Uterus (tissue), 4 donors: ENCODE results near the gene SCAP. TPM values are rescaled to one million over a fixed set of nuclear protein-coding genes. Genes with fewer than 3 reads are reported as not detected.

Experiments used
- DNase-seq, 2 donors: peaks; one replicate each; pipeline ENCODE4 v3.0.0-alpha.2; 2019 to 2020
- H3K27ac ChIP-seq, 2 donors: fragments of 200-600 bp; sonication (generic); 1 replicate in 1 of 2; 2 replicates in 1 of 2; pipeline ENCODE4 v1.5.1; 2016 to 2018
- H3K27me3 ChIP-seq, 2 donors: fragments of 200-600 bp; sonication (generic); one replicate each; pipeline ENCODE4 v1.5.1; 2018 to 2019; ENCODE audit warnings: control low read depth in 1 of 2
- H3K36me3 ChIP-seq, 2 donors: fragments of 200-600 bp; sonication (generic); one replicate each; pipeline ENCODE4 v1.5.1; 2019; ENCODE audit warnings: control low read depth in 1 of 2
- H3K4me1 ChIP-seq, 2 donors: fragments of 200-600 bp; sonication (generic); one replicate each; pipeline ENCODE4 v1.5.1; 2018 to 2019; ENCODE audit warnings: control low read depth in 1 of 2
- H3K4me3 ChIP-seq, 2 donors: fragments of 200-600 bp; sonication (generic); 1 replicate in 1 of 2; 2 replicates in 1 of 2; pipeline ENCODE4 v1.5.1; 2018 to 2019; ENCODE audit warnings: mild to moderate bottlenecking in 1 of 2
- H3K9me3 ChIP-seq, 2 donors: fragments of 200-600 bp; sonication (generic); one replicate each; pipeline ENCODE4 v1.5.1; 2019; ENCODE audit warnings: control low read depth in 1 of 2
- POLR2A ChIP-seq, 2 donors: fragments of 450-650 bp; IDR thresholded peaks; one replicate each; pipeline ENCODE4 v1.6.1; 2016; ENCODE audit warnings: antibody characterized with exemption in 2 of 2, mild to moderate bottlenecking in 1 of 2, moderate library complexity in 1 of 2
- intact Hi-C: fragments of 100-400 bp; cut with DNase I; formaldehyde crosslinking; loops from one replicate; pipeline ENCODE4 v1.15.1; 2023; ENCODE audit warnings: low total_unique reads
- total RNA-seq, 4 donors: library from RNA; depleted of rRNA in 3 of 4; stranded (reverse); fragments of >200 nt in 3 of 4; gene quantifications; one replicate each; pipeline versions ENCODE4 v1.1.0 to v1.2.4, GENCODE V29; 2014 to 2023
- TF ChIP-seq, protein P1 (sequence below), 4 experiments: fragments of 200-600 bp in 2 of 4; fragments of 450-650 bp in 2 of 4; sonication (generic) in 2 of 4; IDR thresholded peaks; one replicate each; pipeline ENCODE4 v1.5.1; 2016 to 2019; ENCODE audit warnings: antibody characterized with exemption in 4 of 4, mild to moderate bottlenecking in 2 of 4, moderate library complexity in 1 of 4
- donor health status: DM: yes; HTN: yes; CAD: no.

The SCAP gene
- total RNA-seq, 4 donors from 2014 or later: 28.7 to 93.0 (median 48.3) TPM

- Histone ChIP-seq H3K27ac (no peak overlapping the region), H3K9me3 (no peaks in the 10 kb centered on the region), H3K4me3 (no peak overlapping the region), H3K4me1 (no peaks in the 10 kb centered on the region), H3K36me3 (no peaks in the 10 kb centered on the region), H3K27me3 (no peaks in the 10 kb centered on the region)
- DNase-seq: no peak
- intact Hi-C loops: no loop called here
- no peak for TF ChIP-seq POLR2A (IDR thresholded peaks at IDR 0.05)
- TF ChIP-seq, protein P1, sequence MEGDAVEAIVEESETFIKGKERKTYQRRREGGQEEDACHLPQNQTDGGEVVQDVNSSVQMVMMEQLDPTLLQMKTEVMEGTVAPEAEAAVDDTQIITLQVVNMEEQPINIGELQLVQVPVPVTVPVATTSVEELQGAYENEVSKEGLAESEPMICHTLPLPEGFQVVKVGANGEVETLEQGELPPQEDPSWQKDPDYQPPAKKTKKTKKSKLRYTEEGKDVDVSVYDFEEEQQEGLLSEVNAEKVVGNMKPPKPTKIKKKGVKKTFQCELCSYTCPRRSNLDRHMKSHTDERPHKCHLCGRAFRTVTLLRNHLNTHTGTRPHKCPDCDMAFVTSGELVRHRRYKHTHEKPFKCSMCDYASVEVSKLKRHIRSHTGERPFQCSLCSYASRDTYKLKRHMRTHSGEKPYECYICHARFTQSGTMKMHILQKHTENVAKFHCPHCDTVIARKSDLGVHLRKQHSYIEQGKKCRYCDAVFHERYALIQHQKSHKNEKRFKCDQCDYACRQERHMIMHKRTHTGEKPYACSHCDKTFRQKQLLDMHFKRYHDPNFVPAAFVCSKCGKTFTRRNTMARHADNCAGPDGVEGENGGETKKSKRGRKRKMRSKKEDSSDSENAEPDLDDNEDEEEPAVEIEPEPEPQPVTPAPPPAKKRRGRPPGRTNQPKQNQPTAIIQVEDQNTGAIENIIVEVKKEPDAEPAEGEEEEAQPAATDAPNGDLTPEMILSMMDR (IDR thresholded peaks at IDR 0.05): no peak
These were observed 52.1 kb downstream of the SCAP start for GRCh38 chr3:47423548-47424145.

DNA sequence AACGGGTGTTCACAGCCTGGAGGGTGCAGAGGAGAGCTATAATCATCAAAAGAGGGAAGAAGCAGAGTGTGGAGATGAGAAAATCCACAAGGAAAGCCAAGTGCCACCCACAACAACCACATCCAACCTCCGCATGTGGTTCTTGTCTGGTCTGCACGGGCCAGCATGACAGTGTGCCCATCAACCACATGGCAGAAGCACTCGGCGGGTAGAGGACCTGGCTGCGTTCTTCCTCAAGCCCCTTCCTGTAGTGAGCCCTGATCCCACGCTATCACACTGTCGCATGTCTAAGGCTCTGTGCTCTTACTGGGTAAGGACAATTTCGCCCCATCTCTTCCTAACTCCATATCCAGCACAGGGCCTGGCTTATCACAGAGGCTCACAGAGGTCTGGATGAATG lies 53.0 kb downstream of the SCAP start:
- no peak overlapping the region for H3K4me3 ChIP-seq
- H3K27me3 ChIP-seq: no peaks in the 10 kb centered on the region
- no peaks in the 10 kb centered on the region for H3K36me3 ChIP-seq
- no peak for TF ChIP-seq POLR2A (IDR thresholded peaks at IDR 0.05)
- TF ChIP-seq, protein P1 (IDR thresholded peaks at IDR 0.05): no peak
- H3K27ac ChIP-seq: no peak overlapping the region
- no peaks in the 10 kb centered on the region for H3K4me1 ChIP-seq
- H3K9me3 ChIP-seq: no peaks in the 10 kb centered on the region
- DNase-seq: no peak
- intact Hi-C loops: no loop called here

DNA sequence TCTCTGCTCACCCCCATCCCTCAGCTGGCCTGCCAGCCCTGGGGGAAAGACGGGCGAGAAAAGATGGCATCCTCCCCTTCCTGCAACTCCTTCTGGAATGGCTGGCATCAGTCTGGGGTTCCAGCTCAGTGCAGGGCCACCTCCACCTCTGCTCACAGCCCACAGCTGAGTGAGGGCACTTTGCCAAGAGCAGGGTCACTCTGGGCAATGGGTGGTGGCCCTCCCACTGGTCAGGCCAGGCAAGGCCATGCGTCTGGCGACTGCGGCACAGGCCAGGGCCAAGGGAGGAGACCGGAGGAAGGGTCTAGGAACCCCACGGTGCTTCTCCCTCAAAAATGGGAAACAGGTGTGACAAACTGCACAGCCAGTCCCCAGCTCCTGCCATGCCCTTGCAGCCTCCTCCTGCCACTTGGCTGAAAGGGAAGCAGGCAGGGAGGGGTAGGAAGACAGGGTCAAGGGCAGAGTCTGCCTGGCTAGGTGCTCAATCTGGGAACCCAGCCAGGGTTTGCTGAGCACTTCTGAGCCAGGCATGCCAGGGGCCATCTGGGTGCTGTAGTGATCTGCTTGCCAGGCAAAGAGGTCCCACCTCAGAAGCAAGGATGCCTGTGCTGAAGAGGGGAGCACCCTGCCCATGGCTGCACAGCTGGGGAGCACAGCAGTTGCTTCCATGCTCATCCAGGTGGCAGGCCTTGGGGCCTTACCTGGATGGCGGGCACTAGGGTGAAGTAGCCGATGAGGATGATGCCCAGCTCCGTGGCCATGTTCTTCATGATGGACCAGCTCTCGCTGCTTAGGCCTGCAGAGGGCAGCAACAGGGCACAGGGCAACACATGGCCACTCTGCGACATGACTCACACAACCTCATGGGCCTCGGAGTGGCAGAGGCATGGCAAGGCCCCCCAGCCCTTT lies 53.7 kb downstream of the SCAP start:
- H3K9me3 ChIP-seq: no peaks in the 10 kb centered on the region
- no peaks in the 10 kb centered on the region for H3K27me3 ChIP-seq
- intact Hi-C loops: loop anchor here (2.0 kb wide), 1 partner anchor 55 kb away; no protein-coding TSS in a partner anchor
- no peaks in the 10 kb centered on the region for H3K4me1 ChIP-seq
- TF ChIP-seq POLR2A (IDR thresholded peaks at IDR 0.05): no peak
- TF ChIP-seq, protein P1 (IDR thresholded peaks at IDR 0.05): peak in 1 of 4 experiments; percentile 11
- H3K27ac ChIP-seq: peak overlapping the region; percentile 56 to 64
- DNase-seq: no peak
- H3K36me3 ChIP-seq: no peaks in the 10 kb centered on the region
- H3K4me3 ChIP-seq: no peak overlapping the region

GRCh38 chr3:47420511-47421484 lies 54.9 kb downstream of the SCAP start:
- Histone ChIP-seq H3K4me3 (no peak overlapping the region), H3K36me3 (no peaks in the 10 kb centered on the region), H3K9me3 (no peaks in the 10 kb centered on the region), H3K4me1 (no peaks in the 10 kb centered on the region), H3K27ac (peak overlapping the region; percentile 56 to 64), H3K27me3 (no peaks in the 10 kb centered on the region)
- intact Hi-C loops: loop anchor here (2.0 kb wide), 1 partner anchor 56 kb away; no protein-coding TSS in a partner anchor
- no peak for TF ChIP-seq POLR2A (IDR thresholded peaks at IDR 0.05)
- TF ChIP-seq, protein P1 (IDR thresholded peaks at IDR 0.05): peak; percentile 79 to 89 (median 87)
- DNase-seq: peak; percentile 86
